GM21447 (cell line): ENCODE data around the gene SLFN12.
A peak's percentile ranks its signal among the peaks of the same experiment; 100 is the strongest.
"Not testable (repeated sequence)": the region's sequence is repeated elsewhere in the genome, so short reads cannot be mapped to it uniquely, and the experiment has no call there.

Experiments
- ATAC-seq: cut with Tn5 transposase; IDR thresholded peaks from one replicate; pipeline ENCODE4 v1.9.1; 2021; ENCODE audit not compliant: unreplicated experiment

The SLFN12 gene

GRCh38 chr17:35414707-35415106 is 17.6 kb downstream of the SLFN12 start:
- ATAC-seq: not testable (repeated sequence)

GRCh38 chr17:35414247-35414646 is 18.1 kb downstream of the SLFN12 start:
- ATAC-seq: no peak

- ATAC-seq: no peak
Observed at GRCh38 chr17:35407531-35407930, 24.8 kb downstream of the SLFN12 start.

GRCh38 chr17:35406568-35406967 is 25.7 kb downstream of the SLFN12 start:
- no peak for ATAC-seq

- ATAC-seq: no peak
Observed at GRCh38 chr17:35404360-35404759, 27.9 kb downstream of the SLFN12 start.

- ATAC-seq: not testable (repeated sequence)
Observed at GRCh38 chr17:35393783-35394182, 38.5 kb downstream of the SLFN12 start.

GRCh38 chr17:35390663-35391062 is 41.6 kb downstream of the SLFN12 start:
- no peak for ATAC-seq

GRCh38 chr17:35390156-35390555 is 42.1 kb downstream of the SLFN12 start:
- ATAC-seq: no peak

GRCh38 chr17:35387496-35387895 is 44.8 kb downstream of the SLFN12 start:
- ATAC-seq: no peak

- no peak for ATAC-seq
Observed at GRCh38 chr17:35377706-35378105, 54.6 kb downstream of the SLFN12 start.

GRCh38 chr17:35377068-35377467 is 55.2 kb downstream of the SLFN12 start:
- ATAC-seq: no peak

GRCh38 chr17:35376245-35376644 is 56.1 kb downstream of the SLFN12 start:
- no peak for ATAC-seq

GRCh38 chr17:35374766-35375344 is 57.4 kb downstream of the SLFN12 start:
- no peak for ATAC-seq

- peak; percentile 40 for ATAC-seq
Observed at GRCh38 chr17:35373984-35374765, 58.1 kb downstream of the SLFN12 start.

GRCh38 chr17:35373534-35373983 is 58.7 kb downstream of the SLFN12 start, which contains the start of gene SLFN11:
Gene SLFN11 (minus strand): TSS chr17:35373621. CDS start chr17:35363807, 9,814 bp downstream.
- peak; percentile 62 for ATAC-seq

- ATAC-seq: peak; percentile 16
Observed at GRCh38 chr17:35372846-35373533, 59.3 kb downstream of the SLFN12 start.

- no peak for ATAC-seq
Observed at GRCh38 chr17:35371934-35372333, 60.4 kb downstream of the SLFN12 start.

- ATAC-seq: peak; percentile 92
Observed at GRCh38 chr17:35368081-35368830, 64.0 kb downstream of the SLFN12 start.

GRCh38 chr17:35361027-35361426 is 71.3 kb downstream of the SLFN12 start:
- no peak for ATAC-seq
